HG03139 (cell line): ENCODE measurements around the gene DDX28.

Experiments
- ATAC-seq: cut with Tn5 transposase; IDR thresholded peaks from one replicate; pipeline ENCODE4 v1.9.1; 2021; ENCODE audit not compliant: unreplicated experiment

Gene DDX28

GRCh38 chr16:67971111-67971510 lies 51.9 kb downstream of the DDX28 start:
- no peak for ATAC-seq
